Lung (tissue), 12 donors: Measurements from ENCODE around the gene HECTD4. TPM values are rescaled to one million over a fixed set of nuclear protein-coding genes. Genes with fewer than 3 reads are reported as not detected.

Experiments
- ATAC-seq: fragments of 200-7000 bp; cut with Tn5 transposase; one replicate; pipeline ENCODE4 v1.9.1; 2020; ENCODE audit warnings: moderate number of reproducible peaks; ENCODE audit not compliant: insufficient read depth, low FRiP score
- DNase-seq, 3 donors: peaks; one replicate each; pipeline ENCODE4 v3.0.0-alpha.2; 2013 to 2017
- H3K27ac ChIP-seq, 2 donors: one replicate each; pipeline ENCODE4 v1.5.1; 2013; ENCODE audit warnings: mild to moderate bottlenecking in 2 of 2, moderate library complexity in 2 of 2, control low read depth in 1 of 2, inconsistent platforms in 1 of 2, low read depth in 1 of 2, low read length in 1 of 2
- H3K27me3 ChIP-seq, 3 donors: one replicate each; pipeline ENCODE4 v1.5.1; 2013; ENCODE audit warnings: low read length in 2 of 3; ENCODE audit not compliant: control insufficient read depth in 3 of 3, insufficient read depth in 3 of 3
- H3K36me3 ChIP-seq, 4 donors: one replicate each; pipeline ENCODE4 v1.5.1; 2013; ENCODE audit warnings: low read length in 4 of 4, mild to moderate bottlenecking in 1 of 4, moderate library complexity in 1 of 4; ENCODE audit not compliant: control insufficient read depth in 4 of 4, insufficient read depth in 4 of 4
- H3K4me1 ChIP-seq, 5 donors: one replicate each; pipeline ENCODE4 v1.5.1; 2013; ENCODE audit warnings: low read length in 5 of 5, mild to moderate bottlenecking in 2 of 5, moderate library complexity in 1 of 5; ENCODE audit not compliant: control insufficient read depth in 5 of 5, insufficient read depth in 5 of 5
- H3K4me3 ChIP-seq: one replicate; pipeline ENCODE4 v1.5.1; 2013; ENCODE audit warnings: mild to moderate bottlenecking, control low read depth, moderate library complexity
- H3K9ac ChIP-seq, 2 donors: one replicate each; pipeline ENCODE4 v1.5.1; 2013; ENCODE audit warnings: low read length in 2 of 2, control low read depth in 1 of 2; ENCODE audit not compliant: insufficient read depth in 1 of 2
- H3K9me3 ChIP-seq, 4 donors: one replicate each; pipeline ENCODE4 v1.5.1; 2013; ENCODE audit warnings: low read length in 3 of 4, mild to moderate bottlenecking in 1 of 4, moderate library complexity in 1 of 4; ENCODE audit not compliant: control insufficient read depth in 4 of 4, insufficient read depth in 3 of 4
- CTCF ChIP-seq: IDR thresholded peaks from 2 replicates; pipeline ENCODE4 v1.5.1; 2012; ENCODE audit warnings: mild to moderate bottlenecking; ENCODE audit errors: control extremely low read depth, extremely low read depth
- WGBS, 2 donors: extraction: QIAGEN DNeasy Blood & Tissue Kit; methylation state at CpG; one replicate each; pipeline ENCODE4 v1.1.7; 2013; 5-methylcytosine and 5-hydroxymethylcytosine counted together
- polyA plus RNA-seq, 2 donors: library from polyadenylated mRNA; stranded (reverse); fragments of 200-250 nt; gene quantifications; one replicate each; pipeline ENCODE4 v1.2.1, GENCODE V29; 2013
- total RNA-seq, 2 donors: library from RNA; depleted of rRNA in 1 of 2; stranded (reverse); fragments of >200 nt in 1 of 2; gene quantifications; one replicate each; pipeline ENCODE4 v1.2.1, GENCODE V29; 2014 to 2021
- donor health status: control.
- donor health status: control.
- donor health status: Bipolar disorder and iron deficiency.
- donor health status: healthy.
- donor health status: DM: yes; HTN: yes; CAD: no.

The HECTD4 gene
- total and polyA plus RNA-seq, 4 donors = 4.5 to 96.5 (median 35.7) TPM

GRCh38 chr12:112169161-112169872 is 212.9 kb downstream of the HECTD4 start:
- DNase-seq (no peak), ATAC-seq (no peak)
- no peak for TF ChIP-seq CTCF
- Histone ChIP-seq H3K27ac (no peak overlapping the region), H3K9me3 (no peaks in the 10 kb centered on the region), H3K27me3 (no peaks in the 10 kb centered on the region), H3K4me1 (no peaks in the 10 kb centered on the region), H3K9ac (no peak overlapping the region), H3K4me3 (no peak overlapping the region), H3K36me3 (peaks cover 0 to 45% (median 21%) of the 10 kb centered on the region in 4 donors)
- WGBS, 2 donors = 93% methylated on average over 19 of the region's 19 CpGs

- no peak overlapping the region for H3K9ac ChIP-seq
- H3K4me1 ChIP-seq = no peaks in the 10 kb centered on the region
- H3K27ac ChIP-seq = no peak overlapping the region
- TF ChIP-seq CTCF = no peak
- H3K36me3 ChIP-seq = peaks cover 0 to 50% (median 22%) of the 10 kb centered on the region in 4 donors
- no peak overlapping the region for H3K4me3 ChIP-seq
- ATAC-seq (no peak), DNase-seq (no peak)
- H3K9me3 ChIP-seq = no peaks in the 10 kb centered on the region
- 93 to 94% methylated on average over 8 of the region's 8 CpGs for WGBS, 2 donors
- no peaks in the 10 kb centered on the region for H3K27me3 ChIP-seq
Measured at GRCh38 chr12:112168561-112168971, 213.7 kb downstream of the HECTD4 start.

- 92% methylated on average over 32 of the region's 32 CpGs for WGBS, 2 donors
- H3K36me3 ChIP-seq = peaks cover 0 to 56% (median 24%) of the 10 kb centered on the region in 4 donors
Measured at GRCh38 chr12:112167718-112168525, 214.3 kb downstream of the HECTD4 start.

More at GRCh38 chr12:112167718-112168525, 214.3 kb downstream of the HECTD4 start:
- no peak overlapping the region for H3K4me3 ChIP-seq
- ATAC-seq = no peak
- no peak overlapping the region for H3K27ac ChIP-seq
- TF ChIP-seq CTCF = no peak
- peaks cover 0 to 3% (median 0%) of the 10 kb centered on the region in 4 donors for H3K9me3 ChIP-seq
- no peaks in the 10 kb centered on the region for H3K4me1 ChIP-seq
- DNase-seq = no peak
- H3K9ac ChIP-seq = no peak overlapping the region
- H3K27me3 ChIP-seq = no peaks in the 10 kb centered on the region
